HT-29 (cell line): ENCODE data around the gene SOX2. TPM values are rescaled to one million over a fixed set of nuclear protein-coding genes. Genes with fewer than 3 reads are reported as not detected.

ENCODE experiments used
- DNase-seq: peaks from one replicate; pipeline ENCODE4 v3.0.0-alpha.2; 2015; ENCODE audit warnings: low spot score
- total RNA-seq: library from RNA; depleted of rRNA; stranded (reverse); fragments of >200 nt; shearing (Covaris generic); gene quantifications from 2 replicates; pipeline ENCODE4 v1.2.3, GENCODE V29; 2014; rRNA removed

SOX2 gene
- total RNA-seq = not detected in 2 replicates

- DNase-seq = peak; percentile 45
Measured at GRCh38 chr3:181711325-181712135, at the start of gene SOX2. Gene SOX2 (plus strand): TSS chr3:181711925. CDS start chr3:181712361, 436 bp downstream.

- no peak for DNase-seq
Measured at GRCh38 chr3:181683563-181683962, 28.2 kb upstream of the SOX2 start.

GRCh38 chr3:181687190-181687589 lies 24.5 kb upstream of the SOX2 start:
- no peak for DNase-seq

GRCh38 chr3:181687731-181688130 lies 24.0 kb upstream of the SOX2 start:
- DNase-seq = no peak

GRCh38 chr3:181689546-181689945 lies 22.2 kb upstream of the SOX2 start:
- DNase-seq = no peak

GRCh38 chr3:181690769-181691168 lies 21.0 kb upstream of the SOX2 start:
- no peak for DNase-seq

- DNase-seq = no peak
Measured at GRCh38 chr3:181691901-181692300, 19.8 kb upstream of the SOX2 start.

GRCh38 chr3:181692311-181693145 lies 19.2 kb upstream of the SOX2 start:
- no peak for DNase-seq

- DNase-seq = no peak
Measured at GRCh38 chr3:181693280-181693679, 18.4 kb upstream of the SOX2 start.

GRCh38 chr3:181694805-181695660 lies 16.7 kb upstream of the SOX2 start:
- DNase-seq = no peak

GRCh38 chr3:181695661-181696491 lies 15.8 kb upstream of the SOX2 start:
- no peak for DNase-seq

- DNase-seq = no peak
Measured at GRCh38 chr3:181696626-181697230, 15.0 kb upstream of the SOX2 start.

GRCh38 chr3:181698263-181698954 lies 13.3 kb upstream of the SOX2 start:
- no peak for DNase-seq

GRCh38 chr3:181699171-181699903 lies 12.4 kb upstream of the SOX2 start:
- no peak for DNase-seq

- peak; percentile 85 for DNase-seq
Measured at GRCh38 chr3:181700168-181701087, 11.3 kb upstream of the SOX2 start.

GRCh38 chr3:181701096-181701495 lies 10.6 kb upstream of the SOX2 start:
- DNase-seq = no peak

GRCh38 chr3:181703601-181704420 lies 7.9 kb upstream of the SOX2 start:
- no peak for DNase-seq
